ENCODE data around the gene CDH23.

DNA sequence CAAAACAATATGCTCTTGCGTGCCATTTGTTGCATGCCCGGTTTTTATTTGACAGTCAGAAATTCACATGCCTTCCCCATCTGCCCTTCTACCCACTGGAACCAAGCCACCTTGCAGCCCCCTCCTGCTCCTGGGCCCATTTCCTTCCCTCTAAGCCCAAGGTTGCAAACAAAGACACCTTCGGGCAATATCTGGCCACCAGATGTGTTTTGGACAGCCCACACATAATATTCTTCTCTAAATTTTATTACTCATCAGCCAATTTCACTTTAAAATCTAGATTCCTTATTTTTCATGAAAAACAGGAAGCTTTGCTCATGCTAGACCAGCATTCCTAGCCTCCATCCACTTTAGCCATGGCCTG lies 341.1 kb downstream of the CDH23 start:
- TF ChIP-seq, protein P1, sequence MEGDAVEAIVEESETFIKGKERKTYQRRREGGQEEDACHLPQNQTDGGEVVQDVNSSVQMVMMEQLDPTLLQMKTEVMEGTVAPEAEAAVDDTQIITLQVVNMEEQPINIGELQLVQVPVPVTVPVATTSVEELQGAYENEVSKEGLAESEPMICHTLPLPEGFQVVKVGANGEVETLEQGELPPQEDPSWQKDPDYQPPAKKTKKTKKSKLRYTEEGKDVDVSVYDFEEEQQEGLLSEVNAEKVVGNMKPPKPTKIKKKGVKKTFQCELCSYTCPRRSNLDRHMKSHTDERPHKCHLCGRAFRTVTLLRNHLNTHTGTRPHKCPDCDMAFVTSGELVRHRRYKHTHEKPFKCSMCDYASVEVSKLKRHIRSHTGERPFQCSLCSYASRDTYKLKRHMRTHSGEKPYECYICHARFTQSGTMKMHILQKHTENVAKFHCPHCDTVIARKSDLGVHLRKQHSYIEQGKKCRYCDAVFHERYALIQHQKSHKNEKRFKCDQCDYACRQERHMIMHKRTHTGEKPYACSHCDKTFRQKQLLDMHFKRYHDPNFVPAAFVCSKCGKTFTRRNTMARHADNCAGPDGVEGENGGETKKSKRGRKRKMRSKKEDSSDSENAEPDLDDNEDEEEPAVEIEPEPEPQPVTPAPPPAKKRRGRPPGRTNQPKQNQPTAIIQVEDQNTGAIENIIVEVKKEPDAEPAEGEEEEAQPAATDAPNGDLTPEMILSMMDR (IDR thresholded peaks at IDR 0.05) = no peak
- TF ChIP-seq POLR2A (IDR thresholded peaks at IDR 0.05) = no peak

Measured in uterus (tissue), 2 donors.